ENCODE data around the gene AP4E1.
"Not testable (repeated sequence)": the region's sequence is repeated elsewhere in the genome, so short reads cannot be mapped to it uniquely, and the experiment has no call there.

Gene AP4E1

GRCh38 chr15:50993598-50993997, 85.1 kb downstream of the AP4E1 start:
- no peak overlapping the region for H3K27ac Mint-ChIP-seq
- H3K4me1 Mint-ChIP-seq (ENCODE audit: low read depth) = no peaks in the 10 kb centered on the region
- peaks cover 57% of the 10 kb centered on the region for H3K36me3 Mint-ChIP-seq (ENCODE audit: low read depth)
- H3K27me3 Mint-ChIP-seq = no peaks in the 10 kb centered on the region
- intact Hi-C loops (cut with micrococcal nuclease) = no loop called here
- no peaks in the 10 kb centered on the region for H3K9me3 Mint-ChIP-seq
- H3K4me3 Mint-ChIP-seq = no peak overlapping the region

GRCh38 chr15:50996641-50997040, 88.2 kb downstream of the AP4E1 start:
- H3K36me3 Mint-ChIP-seq (ENCODE audit: low read depth) = peaks cover 73% of the 10 kb centered on the region
- no peaks in the 10 kb centered on the region for H3K9me3 Mint-ChIP-seq
- H3K4me3 Mint-ChIP-seq = no peak overlapping the region
- no peak overlapping the region for H3K27ac Mint-ChIP-seq
- H3K27me3 Mint-ChIP-seq = no peaks in the 10 kb centered on the region
- no peaks in the 10 kb centered on the region for H3K4me1 Mint-ChIP-seq (ENCODE audit: low read depth)
- intact Hi-C loops (cut with micrococcal nuclease) = no loop called here

- Mint-ChIP-seq H3K4me1 (ENCODE audit: low read depth) (no peaks in the 10 kb centered on the region), H3K27me3 (no peaks in the 10 kb centered on the region), H3K4me3 (no peak overlapping the region), H3K36me3 (ENCODE audit: low read depth) (peaks cover 82% of the 10 kb centered on the region), H3K9me3 (no peaks in the 10 kb centered on the region), H3K27ac (no peak overlapping the region)
- intact Hi-C loops (cut with micrococcal nuclease) = no loop called here
Observed at GRCh38 chr15:50997371-50998051, 89.0 kb downstream of the AP4E1 start.

GRCh38 chr15:51004103-51004551, 95.6 kb downstream of the AP4E1 start:
- Mint-ChIP-seq H3K9me3 (peaks cover 13% of the 10 kb centered on the region), H3K36me3 (ENCODE audit: low read depth) (peaks cover 75% of the 10 kb centered on the region), H3K4me1 (ENCODE audit: low read depth) (peaks cover 7% of the 10 kb centered on the region), H3K27me3 (no peaks in the 10 kb centered on the region), H3K27ac (no peak overlapping the region), H3K4me3 (no peak overlapping the region)
- intact Hi-C loops (cut with micrococcal nuclease) = no loop called here

GRCh38 chr15:51006336-51006985, 98.0 kb downstream of the AP4E1 start:
- H3K27ac Mint-ChIP-seq = no peak overlapping the region
- H3K27me3 Mint-ChIP-seq = no peaks in the 10 kb centered on the region
- peaks cover 13% of the 10 kb centered on the region for H3K9me3 Mint-ChIP-seq
- H3K4me3 Mint-ChIP-seq = no peak overlapping the region
- H3K4me1 Mint-ChIP-seq (ENCODE audit: low read depth) = peaks cover 7% of the 10 kb centered on the region
- peaks cover 72% of the 10 kb centered on the region for H3K36me3 Mint-ChIP-seq (ENCODE audit: low read depth)
- intact Hi-C loops (cut with micrococcal nuclease) = no loop called here

GRCh38 chr15:51007131-51007666, 98.7 kb downstream of the AP4E1 start:
- H3K36me3 Mint-ChIP-seq (ENCODE audit: low read depth) = peaks cover 65% of the 10 kb centered on the region
- intact Hi-C loops (cut with micrococcal nuclease) = no loop called here

GRCh38 chr15:51011212-51011611, 102.7 kb downstream of the AP4E1 start:
- Mint-ChIP-seq H3K36me3 (ENCODE audit: low read depth) (peaks cover 46% of the 10 kb centered on the region), H3K4me1 (ENCODE audit: low read depth) (no peaks in the 10 kb centered on the region)

More at GRCh38 chr15:51007131-51007666, 98.7 kb downstream of the AP4E1 start:
- H3K27ac Mint-ChIP-seq = no peak overlapping the region
- H3K4me1 Mint-ChIP-seq (ENCODE audit: low read depth) = peaks cover 7% of the 10 kb centered on the region
- no peak overlapping the region for H3K4me3 Mint-ChIP-seq
- no peaks in the 10 kb centered on the region for H3K27me3 Mint-ChIP-seq
- H3K9me3 Mint-ChIP-seq = peaks cover 13% of the 10 kb centered on the region

GRCh38 chr15:51016615-51017014, 108.1 kb downstream of the AP4E1 start:
- Mint-ChIP-seq H3K27me3 (peaks cover 2% of the 10 kb centered on the region), H3K27ac (no peak overlapping the region), H3K9me3 (peaks cover 9% of the 10 kb centered on the region), H3K4me1 (ENCODE audit: low read depth) (no peaks in the 10 kb centered on the region), H3K36me3 (ENCODE audit: low read depth) (peaks cover 5% of the 10 kb centered on the region), H3K4me3 (no peak overlapping the region)
- intact Hi-C loops (cut with micrococcal nuclease) = no loop called here

More at GRCh38 chr15:51011212-51011611, 102.7 kb downstream of the AP4E1 start:
- peaks cover 13% of the 10 kb centered on the region for H3K9me3 Mint-ChIP-seq
- H3K27ac Mint-ChIP-seq = no peak overlapping the region
- intact Hi-C loops (cut with micrococcal nuclease) = no loop called here
- H3K4me3 Mint-ChIP-seq = no peak overlapping the region
- peaks cover 2% of the 10 kb centered on the region for H3K27me3 Mint-ChIP-seq

DNA sequence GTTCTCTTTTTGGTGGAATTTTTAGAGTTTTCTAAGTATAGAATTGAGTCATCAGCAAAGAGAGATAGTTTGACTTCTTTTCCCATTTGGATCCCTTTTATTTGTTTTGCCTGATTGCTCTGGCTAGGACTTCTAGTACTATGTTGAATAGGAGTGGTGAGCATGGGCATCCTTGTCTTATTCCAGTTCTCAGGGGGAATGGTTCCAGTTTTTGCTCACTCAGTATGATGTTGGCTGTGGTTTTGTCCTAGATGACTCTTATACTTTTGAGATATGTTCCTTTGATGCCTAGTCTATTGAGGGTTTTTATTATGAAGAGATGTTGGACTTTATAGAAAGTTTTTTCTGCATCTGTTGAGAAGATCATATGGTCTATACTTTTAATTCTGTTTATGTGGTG, 113.7 kb downstream of the AP4E1 start:
- Mint-ChIP-seq H3K9me3 (peaks cover 9% of the 10 kb centered on the region), H3K27me3 (peaks cover 2% of the 10 kb centered on the region), H3K4me3 (no peak overlapping the region), H3K27ac (no peak overlapping the region), H3K36me3 (ENCODE audit: low read depth) (no peaks in the 10 kb centered on the region), H3K4me1 (ENCODE audit: low read depth) (no peaks in the 10 kb centered on the region)
- intact Hi-C loops (cut with micrococcal nuclease) = no loop called here

- Mint-ChIP-seq H3K27ac (no peak overlapping the region), H3K36me3 (ENCODE audit: low read depth) (no peaks in the 10 kb centered on the region), H3K4me1 (ENCODE audit: low read depth) (no peaks in the 10 kb centered on the region), H3K9me3 (peaks cover 9% of the 10 kb centered on the region), H3K4me3 (no peak overlapping the region), H3K27me3 (peaks cover 2% of the 10 kb centered on the region)
- intact Hi-C loops (cut with micrococcal nuclease) = no loop called here
Observed at GRCh38 chr15:51023499-51023898, 115.0 kb downstream of the AP4E1 start.

DNA sequence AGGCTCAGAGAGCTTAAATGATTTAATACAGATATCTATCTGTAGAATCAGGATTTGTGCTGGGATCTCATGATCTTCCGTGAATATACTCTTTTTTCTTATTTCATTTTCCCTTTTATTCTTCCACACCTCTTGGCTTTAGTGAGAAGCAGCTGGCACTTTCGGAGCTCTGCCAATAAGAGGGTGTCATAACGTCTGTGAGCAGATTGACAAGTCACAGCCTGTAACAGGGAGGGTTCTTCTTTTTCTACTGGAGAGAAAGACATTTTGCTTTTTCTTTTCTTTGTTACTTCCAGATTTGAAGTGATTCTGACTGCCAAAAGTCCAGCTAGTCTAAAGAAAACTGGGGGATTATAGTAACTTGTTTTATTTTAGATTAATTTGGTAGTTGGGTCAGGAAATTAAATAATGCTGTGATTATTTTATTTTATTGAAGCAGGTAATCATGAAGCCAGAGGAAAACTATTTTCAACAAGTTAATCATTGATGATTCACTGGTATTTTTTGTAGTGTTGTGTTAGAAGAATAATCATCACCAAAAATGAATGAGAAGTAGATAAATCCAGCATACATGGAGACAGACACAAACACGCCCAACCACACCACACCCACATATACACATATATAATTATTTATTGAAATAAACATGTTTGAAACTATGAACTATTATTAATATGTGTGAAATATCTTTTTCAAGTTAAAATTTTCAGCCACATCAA, 116.4 kb downstream of the AP4E1 start:
- H3K27me3 Mint-ChIP-seq = peaks cover 2% of the 10 kb centered on the region
- no peaks in the 10 kb centered on the region for H3K4me1 Mint-ChIP-seq (ENCODE audit: low read depth)
- H3K36me3 Mint-ChIP-seq (ENCODE audit: low read depth) = no peaks in the 10 kb centered on the region
- intact Hi-C loops (cut with micrococcal nuclease) = no loop called here
- no peak overlapping the region for H3K4me3 Mint-ChIP-seq
- H3K27ac Mint-ChIP-seq = no peak overlapping the region
- peaks cover 4% of the 10 kb centered on the region for H3K9me3 Mint-ChIP-seq

GRCh38 chr15:51025454-51025846, 117.0 kb downstream of the AP4E1 start:
- H3K27me3 Mint-ChIP-seq = peaks cover 2% of the 10 kb centered on the region
- H3K4me1 Mint-ChIP-seq (ENCODE audit: low read depth) = no peaks in the 10 kb centered on the region
- H3K27ac Mint-ChIP-seq = no peak overlapping the region
- H3K36me3 Mint-ChIP-seq (ENCODE audit: low read depth) = no peaks in the 10 kb centered on the region
- no peak overlapping the region for H3K4me3 Mint-ChIP-seq
- intact Hi-C loops (cut with micrococcal nuclease) = no loop called here
- no peaks in the 10 kb centered on the region for H3K9me3 Mint-ChIP-seq

- Mint-ChIP-seq H3K4me3 (no peak overlapping the region), H3K4me1 (ENCODE audit: low read depth) (no peaks in the 10 kb centered on the region), H3K27me3 (no peaks in the 10 kb centered on the region), H3K9me3 (no peaks in the 10 kb centered on the region), H3K27ac (no peak overlapping the region), H3K36me3 (ENCODE audit: low read depth) (no peaks in the 10 kb centered on the region)
- intact Hi-C loops (cut with micrococcal nuclease) = no loop called here
Observed at GRCh38 chr15:51030649-51031316, 122.3 kb downstream of the AP4E1 start.

DNA sequence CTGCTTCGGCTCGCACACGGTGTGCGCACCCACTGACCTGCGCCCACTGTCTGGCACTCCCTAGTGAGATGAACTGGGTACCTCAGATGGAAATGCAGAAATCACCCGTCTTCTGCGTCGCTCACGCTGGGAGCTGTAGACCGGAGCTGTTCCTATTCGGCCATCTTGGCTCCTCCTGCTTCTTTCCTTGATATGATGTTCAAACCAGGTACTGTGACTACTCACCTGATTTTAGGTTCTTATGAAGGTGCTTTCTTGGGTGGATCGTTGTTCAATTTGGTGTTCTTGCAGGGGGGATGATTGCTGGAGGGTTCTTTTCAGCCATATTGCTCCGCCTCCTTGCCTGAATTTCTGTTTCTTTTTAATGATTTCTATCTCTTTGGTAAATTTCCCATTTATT, 129.0 kb downstream of the AP4E1 start:
- H3K27me3 Mint-ChIP-seq; H3K9me3 Mint-ChIP-seq; H3K4me1 Mint-ChIP-seq (ENCODE audit: low read depth); H3K4me3 Mint-ChIP-seq; intact Hi-C loops (cut with micrococcal nuclease); H3K27ac Mint-ChIP-seq; H3K36me3 Mint-ChIP-seq (ENCODE audit: low read depth): not testable (repeated sequence)

Measured in dendritic cell treated with granulocyte-macrophage colony-stimulating factor and Interleukin-4, amounts not matched to agents 40 ng/mL and 50 ng/mL, for 4 days (primary cell).